ENCODE results near the gene CBARP.

Gene CBARP

DNA sequence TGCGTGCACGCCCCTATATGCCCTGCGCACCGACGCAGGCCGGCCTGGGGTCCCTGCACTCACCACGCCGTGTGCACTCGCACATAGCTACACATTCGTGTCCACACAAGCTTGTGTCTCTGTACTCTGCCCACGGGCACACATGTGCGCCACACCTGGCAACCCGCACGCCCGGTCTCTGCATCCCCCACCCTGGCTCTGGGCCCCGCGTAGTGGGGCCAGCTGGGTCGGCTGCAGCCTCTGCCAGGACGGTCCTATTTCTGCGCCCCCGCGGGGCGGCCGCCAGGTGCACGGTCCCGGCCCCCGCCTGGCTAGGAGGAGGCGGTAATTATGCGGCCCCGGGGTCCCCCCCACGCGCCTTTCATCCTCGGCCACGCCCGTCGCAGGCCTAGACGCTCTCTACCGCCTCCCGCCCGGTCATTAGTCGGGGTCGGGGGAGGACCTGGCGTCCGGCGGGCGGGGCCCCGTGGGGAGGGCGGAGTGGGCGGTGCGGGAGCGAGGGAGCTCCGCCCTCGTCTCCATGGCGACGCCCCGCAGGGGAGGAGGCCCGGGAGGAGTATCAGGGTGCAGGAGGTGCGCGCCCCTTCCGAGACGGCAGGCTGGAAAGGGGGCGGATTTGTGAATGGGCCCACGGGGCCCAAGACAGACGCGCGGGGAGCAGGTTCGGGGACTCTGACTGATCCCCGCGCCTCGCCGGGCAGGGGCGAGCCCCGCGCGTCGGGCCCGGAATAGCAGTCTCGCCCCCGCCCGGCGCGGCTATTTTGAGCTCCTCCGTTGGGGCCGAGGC, 28.5 kb upstream of the CBARP start:
- H3K27ac ChIP-seq: peak overlapping the region; percentile 99
- no peak for TF ChIP-seq ZFX (IDR thresholded peaks at IDR 0.05; ENCODE audit: borderline replicate concordance)
- TF ChIP-seq, protein P1, sequence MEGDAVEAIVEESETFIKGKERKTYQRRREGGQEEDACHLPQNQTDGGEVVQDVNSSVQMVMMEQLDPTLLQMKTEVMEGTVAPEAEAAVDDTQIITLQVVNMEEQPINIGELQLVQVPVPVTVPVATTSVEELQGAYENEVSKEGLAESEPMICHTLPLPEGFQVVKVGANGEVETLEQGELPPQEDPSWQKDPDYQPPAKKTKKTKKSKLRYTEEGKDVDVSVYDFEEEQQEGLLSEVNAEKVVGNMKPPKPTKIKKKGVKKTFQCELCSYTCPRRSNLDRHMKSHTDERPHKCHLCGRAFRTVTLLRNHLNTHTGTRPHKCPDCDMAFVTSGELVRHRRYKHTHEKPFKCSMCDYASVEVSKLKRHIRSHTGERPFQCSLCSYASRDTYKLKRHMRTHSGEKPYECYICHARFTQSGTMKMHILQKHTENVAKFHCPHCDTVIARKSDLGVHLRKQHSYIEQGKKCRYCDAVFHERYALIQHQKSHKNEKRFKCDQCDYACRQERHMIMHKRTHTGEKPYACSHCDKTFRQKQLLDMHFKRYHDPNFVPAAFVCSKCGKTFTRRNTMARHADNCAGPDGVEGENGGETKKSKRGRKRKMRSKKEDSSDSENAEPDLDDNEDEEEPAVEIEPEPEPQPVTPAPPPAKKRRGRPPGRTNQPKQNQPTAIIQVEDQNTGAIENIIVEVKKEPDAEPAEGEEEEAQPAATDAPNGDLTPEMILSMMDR (IDR thresholded peaks at IDR 0.05): no peak

DNA sequence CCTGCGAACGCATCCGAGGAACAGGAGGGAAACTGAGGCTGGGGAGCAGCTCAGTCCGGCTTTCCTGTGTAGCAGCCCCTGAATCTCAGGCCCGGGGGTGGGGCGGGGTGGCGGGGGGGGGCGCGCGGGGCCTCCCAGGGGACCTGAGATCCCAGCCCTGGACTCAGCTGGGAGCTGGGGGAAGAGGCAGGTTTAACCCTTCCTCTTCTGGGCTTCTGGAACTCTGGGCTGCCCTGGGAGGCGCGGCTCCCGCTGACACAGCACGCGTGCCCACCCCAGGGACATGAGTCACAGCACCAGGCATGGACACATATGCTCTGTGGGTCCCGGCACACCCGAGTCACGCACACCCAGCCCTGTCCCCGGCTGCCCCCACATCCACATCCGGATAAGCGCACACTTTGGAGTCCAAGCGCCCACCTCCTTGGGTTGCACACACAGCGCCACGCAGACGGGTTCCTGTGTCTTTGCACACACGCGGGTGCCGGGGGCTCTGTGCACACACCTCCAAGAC, 27.9 kb upstream of the CBARP start:
- H3K27ac ChIP-seq: peak overlapping the region; percentile 99

DNA sequence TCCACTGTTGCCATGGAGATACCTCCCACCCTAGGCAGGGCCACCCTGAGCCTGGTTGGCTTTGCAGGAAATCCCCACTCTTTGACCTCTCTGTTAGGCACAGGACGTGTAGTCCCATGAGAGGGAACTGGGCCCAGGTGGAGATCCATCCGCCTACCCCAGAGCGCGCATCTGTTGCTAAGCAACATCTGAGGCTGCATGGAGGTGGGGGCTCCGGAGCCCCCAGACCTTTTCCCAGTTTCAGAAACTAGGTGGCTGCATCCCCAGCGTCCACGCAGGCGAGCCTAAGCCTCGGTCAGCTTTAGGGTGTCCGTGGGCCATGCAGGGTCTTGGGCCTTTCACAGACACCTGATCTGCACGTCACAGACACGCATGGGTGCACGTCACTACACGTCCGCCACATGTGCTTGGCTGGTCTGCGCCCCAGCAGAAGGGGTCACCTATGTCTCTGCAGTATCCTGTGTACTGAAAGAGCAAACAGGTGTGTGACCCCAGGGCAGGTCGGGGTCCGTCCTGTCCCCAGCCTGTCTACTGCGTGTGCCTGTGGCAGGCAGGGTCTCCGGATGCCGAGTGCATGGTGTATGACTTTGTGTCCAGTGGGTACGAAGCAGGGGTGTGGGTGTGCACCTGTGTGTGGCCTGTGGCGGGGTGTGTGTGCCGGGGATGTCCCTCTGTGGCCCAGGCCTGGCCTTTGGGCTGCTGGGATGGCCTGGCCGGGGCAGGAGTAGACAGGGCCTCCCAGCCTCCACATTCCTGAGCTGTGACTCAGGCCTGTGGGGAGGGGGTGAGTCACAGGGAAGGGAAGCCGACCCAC, 27.2 kb upstream of the CBARP start:
- H3K27ac ChIP-seq: peak overlapping the region; percentile 99

More for the DNA sequence above, 27.9 kb upstream of the CBARP start:
- TF ChIP-seq ZFX (IDR thresholded peaks at IDR 0.05; ENCODE audit: borderline replicate concordance): no peak
- TF ChIP-seq, protein P1 (IDR thresholded peaks at IDR 0.05): no peak

DNA sequence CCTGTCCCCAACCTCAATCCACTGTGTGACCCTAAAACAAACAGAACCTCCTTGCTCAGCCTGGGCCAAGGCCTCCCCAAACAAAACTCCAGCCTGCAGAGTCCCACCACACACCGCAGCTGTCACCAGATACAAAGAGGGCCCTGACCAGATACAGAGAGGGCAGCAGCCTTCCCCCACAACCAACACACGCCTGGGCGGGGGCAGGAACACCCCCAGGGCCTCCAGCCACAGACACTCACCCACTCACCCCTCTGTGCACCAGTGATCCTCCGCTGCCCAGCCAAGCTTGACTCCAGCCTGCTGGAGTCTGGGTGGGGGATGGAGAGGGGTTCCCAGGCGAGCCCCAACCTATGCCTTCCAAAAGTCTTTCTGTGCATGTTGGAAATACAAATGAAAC, 25.4 kb upstream of the CBARP start:
- peak overlapping the region; percentile 99 for H3K27ac ChIP-seq

More for the DNA sequence above, 27.2 kb upstream of the CBARP start:
- TF ChIP-seq ZFX (IDR thresholded peaks at IDR 0.05; ENCODE audit: borderline replicate concordance): no peak
- TF ChIP-seq, protein P1 (IDR thresholded peaks at IDR 0.05): no peak

DNA sequence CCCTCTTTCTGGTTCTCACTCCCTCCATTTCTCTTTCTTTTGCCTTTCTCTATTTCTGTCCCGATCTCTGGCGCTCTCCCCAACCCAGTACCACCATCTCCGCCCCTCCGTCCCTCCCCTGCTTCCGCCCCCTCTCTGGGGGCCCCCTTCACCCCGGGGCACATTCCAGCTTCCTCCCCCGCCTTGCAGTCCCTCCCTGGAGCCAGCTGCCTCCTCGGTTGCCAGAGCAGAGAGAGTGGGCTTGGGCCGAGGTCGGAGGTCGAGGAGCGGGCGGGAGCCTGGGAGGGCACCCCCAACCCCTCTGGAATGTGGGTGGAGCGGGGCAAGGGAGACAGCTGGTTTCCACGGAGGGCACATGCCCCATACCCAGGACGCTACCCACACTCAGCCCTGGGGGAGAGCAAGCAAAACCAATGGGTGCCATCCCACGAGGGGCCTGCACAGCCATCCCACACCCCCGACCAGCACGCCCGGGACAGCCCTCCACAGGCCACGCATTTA, 24.9 kb upstream of the CBARP start:
- peak overlapping the region; percentile 99 for H3K27ac ChIP-seq
- no peak for TF ChIP-seq ZFX (IDR thresholded peaks at IDR 0.05; ENCODE audit: borderline replicate concordance)
- TF ChIP-seq, protein P1 (IDR thresholded peaks at IDR 0.05): no peak

More for the DNA sequence above, 25.4 kb upstream of the CBARP start:
- TF ChIP-seq, protein P1 (IDR thresholded peaks at IDR 0.05): no peak
- no peak for TF ChIP-seq ZFX (IDR thresholded peaks at IDR 0.05; ENCODE audit: borderline replicate concordance)

DNA sequence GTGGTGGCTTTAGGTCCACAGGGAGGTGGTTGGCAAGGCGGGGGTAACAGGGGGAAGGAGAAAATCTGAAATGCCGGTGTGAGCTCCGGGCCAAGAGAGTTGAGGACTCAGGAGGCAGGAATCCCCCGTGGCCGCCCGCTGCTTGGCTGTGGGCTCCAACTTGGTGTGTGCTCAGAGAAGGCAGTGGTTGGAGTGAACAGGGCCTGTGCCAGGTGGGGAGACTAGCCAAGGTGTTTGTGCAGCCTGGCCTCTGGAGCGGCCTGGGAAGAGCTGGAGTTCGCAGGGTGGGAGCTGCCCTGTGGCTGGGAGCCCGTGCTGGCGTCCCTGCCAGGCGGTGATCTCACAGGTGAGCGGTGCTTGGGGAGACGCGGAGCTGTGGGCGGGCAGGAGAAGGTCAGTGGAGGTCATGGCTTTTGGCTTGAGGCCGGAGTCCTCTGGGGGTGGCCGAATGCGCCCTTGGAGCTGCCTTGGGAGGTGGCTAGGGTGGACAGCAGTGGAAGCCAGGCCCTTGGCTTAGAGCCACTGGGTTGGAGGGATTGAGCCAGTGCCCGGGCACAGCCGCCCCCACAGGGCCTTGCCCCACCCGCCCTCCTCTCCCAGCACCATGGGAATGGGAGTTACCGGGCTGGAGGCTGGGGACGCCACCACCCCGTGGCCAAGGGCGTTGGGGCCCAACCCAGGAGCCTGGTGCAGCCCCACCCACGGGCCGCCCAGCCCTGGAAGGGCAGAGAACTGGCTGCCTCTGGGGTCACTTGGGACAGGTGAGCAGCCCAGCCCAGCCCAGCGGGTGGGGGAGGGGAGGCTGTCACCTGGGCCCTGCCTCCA, 24.2 kb upstream of the CBARP start:
- H3K27ac ChIP-seq: peak overlapping the region; percentile 99
- TF ChIP-seq ZFX (IDR thresholded peaks at IDR 0.05; ENCODE audit: borderline replicate concordance): no peak
- TF ChIP-seq, protein P1 (IDR thresholded peaks at IDR 0.05): no peak
